RWPE1 (cell line): Measurements from ENCODE around the gene MATR3.

Experiments used
- CTCF ChIA-PET: fragments of 350-600 bp; sonication (Branson Sonifier 250); formaldehyde crosslinking; extraction: SDS; loops from one replicate; lab custom pipeline; 2021; lab: Yijun Ruan, JAX
- POLR2A ChIA-PET: fragments of 400-600 bp; formaldehyde crosslinking; extraction: SDS; loops from one replicate; lab custom pipeline; 2020; ENCODE audit warnings: antibody characterized with exemption; ENCODE audit not compliant: low non-redundant PET; lab: Yijun Ruan, JAX
- DNase-seq: peaks from one replicate; pipeline ENCODE4 v3.0.0; 2012; ENCODE audit warnings: low spot score
- H3K27ac ChIP-seq: fragments of 450-650 bp; 2 replicates; pipeline ENCODE4 v1.5.1; 2017
- TF ChIP-seq, protein P1 (sequence below): fragments of 450-650 bp; conservative IDR thresholded peaks from 2 replicates; pipeline ENCODE4 v1.5.1; 2017; ENCODE audit warnings: low read depth, mild to moderate bottlenecking

The MATR3 gene

DNA sequence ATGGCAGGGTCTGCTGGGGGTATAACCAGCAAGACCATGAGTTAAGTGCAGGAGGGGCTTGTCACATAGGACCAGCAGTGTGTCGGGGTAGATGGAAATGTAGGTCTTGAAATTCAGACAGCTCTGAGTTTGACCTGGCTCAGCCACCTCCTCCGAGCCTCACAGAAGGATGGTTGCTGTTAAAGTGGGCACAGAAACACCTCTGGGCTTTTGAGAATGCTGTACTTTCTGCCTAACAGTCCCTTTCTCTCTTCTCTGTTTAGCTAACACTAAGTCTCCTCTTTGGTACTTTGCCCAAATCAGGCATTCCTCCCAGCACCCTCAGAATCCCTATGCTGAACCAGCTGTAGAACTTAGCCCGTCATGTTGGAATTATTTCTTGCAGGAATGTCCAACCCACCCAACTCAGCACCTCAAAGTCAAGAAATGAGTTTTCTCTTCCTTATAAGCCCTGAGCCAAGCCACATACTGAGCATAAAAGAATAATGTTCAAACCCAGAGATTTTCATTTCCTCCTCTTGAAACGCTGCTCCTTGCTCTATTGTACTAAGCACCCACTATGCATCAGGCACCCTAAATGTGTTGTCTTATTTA lies 41.7 kb upstream of the MATR3 start:
- TF ChIP-seq, protein P1, sequence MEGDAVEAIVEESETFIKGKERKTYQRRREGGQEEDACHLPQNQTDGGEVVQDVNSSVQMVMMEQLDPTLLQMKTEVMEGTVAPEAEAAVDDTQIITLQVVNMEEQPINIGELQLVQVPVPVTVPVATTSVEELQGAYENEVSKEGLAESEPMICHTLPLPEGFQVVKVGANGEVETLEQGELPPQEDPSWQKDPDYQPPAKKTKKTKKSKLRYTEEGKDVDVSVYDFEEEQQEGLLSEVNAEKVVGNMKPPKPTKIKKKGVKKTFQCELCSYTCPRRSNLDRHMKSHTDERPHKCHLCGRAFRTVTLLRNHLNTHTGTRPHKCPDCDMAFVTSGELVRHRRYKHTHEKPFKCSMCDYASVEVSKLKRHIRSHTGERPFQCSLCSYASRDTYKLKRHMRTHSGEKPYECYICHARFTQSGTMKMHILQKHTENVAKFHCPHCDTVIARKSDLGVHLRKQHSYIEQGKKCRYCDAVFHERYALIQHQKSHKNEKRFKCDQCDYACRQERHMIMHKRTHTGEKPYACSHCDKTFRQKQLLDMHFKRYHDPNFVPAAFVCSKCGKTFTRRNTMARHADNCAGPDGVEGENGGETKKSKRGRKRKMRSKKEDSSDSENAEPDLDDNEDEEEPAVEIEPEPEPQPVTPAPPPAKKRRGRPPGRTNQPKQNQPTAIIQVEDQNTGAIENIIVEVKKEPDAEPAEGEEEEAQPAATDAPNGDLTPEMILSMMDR = no peak
- ChIA-PET POLR2A (interaction anchor here (0.7 kb wide), 1 partner anchor 57 kb away, joined by 5 read pairs; no protein-coding TSS in a partner anchor), CTCF (interaction anchor here (0.6 to 1.3 kb wide), 4 partner anchors 9 to 1136 kb away, joined by 3 to 4 read pairs (median 3); no protein-coding TSS in a partner anchor)
- no peak overlapping the region for H3K27ac ChIP-seq
- no peak for DNase-seq

DNA sequence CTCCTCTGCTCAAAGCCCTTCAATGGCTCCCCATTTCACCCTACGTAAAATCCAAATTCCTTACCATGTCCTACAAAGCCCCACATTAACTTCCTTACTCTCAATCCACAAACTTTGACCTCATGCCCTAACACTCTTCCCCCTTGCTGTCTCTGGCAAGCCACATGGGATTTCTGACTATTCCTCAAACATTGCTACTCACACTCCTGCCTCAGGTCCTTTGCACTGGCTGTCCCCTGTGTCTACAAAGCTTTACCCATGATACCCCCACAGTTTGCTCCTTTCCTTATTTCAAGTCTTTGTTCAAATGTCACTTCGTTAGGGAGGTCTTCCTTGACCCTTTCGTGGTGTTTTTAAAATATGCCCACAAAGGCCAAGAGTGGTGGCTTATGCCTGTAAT lies 40.4 kb upstream of the MATR3 start:
- CTCF ChIA-PET = no interaction called here
- POLR2A ChIA-PET = no interaction called here
- TF ChIP-seq, protein P1 = no peak
- H3K27ac ChIP-seq = no peak overlapping the region
- DNase-seq = no peak

DNA sequence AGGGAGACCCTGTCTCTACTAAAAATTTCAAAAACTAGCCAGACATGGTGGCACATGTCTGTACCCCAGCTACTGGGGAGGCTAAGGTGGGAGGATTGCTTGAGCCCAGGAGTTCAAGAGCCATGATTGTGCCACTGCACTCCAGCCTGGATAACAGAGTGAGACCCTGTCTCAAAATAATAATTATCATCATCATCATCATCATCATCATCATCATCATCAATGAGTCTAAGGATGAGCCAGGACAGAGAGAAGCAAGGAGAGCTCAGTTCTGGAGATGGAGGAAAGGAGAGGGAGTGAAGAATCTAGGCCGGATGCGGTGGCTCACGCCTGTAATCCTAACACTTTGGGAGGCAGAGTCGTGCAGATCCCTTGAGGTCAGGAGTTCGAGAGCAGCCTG lies 36.7 kb upstream of the MATR3 start:
- no peak for DNase-seq
- ChIA-PET CTCF (interaction anchor here (0.8 to 1.3 kb wide), 2 partner anchors 11 to 505 kb away, joined by 3 to 4 read pairs; no protein-coding TSS in a partner anchor), POLR2A (interaction anchor here (0.6 kb wide), 1 partner anchor 35 kb away, joined by 6 read pairs; no protein-coding TSS in a partner anchor)

DNA sequence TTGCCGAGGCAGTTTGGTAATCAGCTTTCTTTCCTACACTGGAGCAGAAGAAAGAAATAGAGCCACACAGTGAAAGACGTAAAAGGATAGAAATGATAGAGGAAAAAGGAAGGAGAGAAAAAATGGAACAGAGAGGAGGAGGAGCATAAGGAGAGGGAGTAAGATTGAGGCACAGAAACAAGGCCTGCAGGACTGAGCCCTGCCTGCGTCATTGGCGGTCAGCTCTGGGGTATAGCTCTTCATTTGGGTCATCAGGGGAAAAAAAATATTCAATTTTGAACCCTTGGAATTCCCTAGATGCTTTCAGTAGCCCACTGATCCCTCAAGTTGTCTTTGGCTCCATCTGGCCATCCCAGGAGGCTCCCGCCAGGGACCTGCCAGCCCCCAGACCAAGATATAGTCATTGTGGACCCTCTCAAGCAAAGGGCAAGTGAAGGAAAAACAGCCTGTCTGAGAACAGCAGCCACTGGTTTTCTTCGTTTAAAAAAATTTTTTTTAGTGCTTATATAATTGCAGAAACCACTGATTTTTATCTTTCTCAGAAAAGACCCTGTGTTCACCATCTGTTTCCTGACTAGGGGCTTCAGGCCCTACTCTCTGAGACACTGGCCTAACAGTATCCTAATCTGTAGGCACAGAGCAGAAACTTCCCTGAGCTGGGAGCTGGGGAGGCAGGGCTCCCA lies 31.3 kb upstream of the MATR3 start:
- ChIA-PET CTCF (interaction anchor here (0.5 to 1.1 kb wide), 21 partner anchors 9 to 1243 kb away, joined by 3 to 11 read pairs (median 3); no protein-coding TSS in a partner anchor), POLR2A (no interaction called here)
- H3K27ac ChIP-seq = no peak overlapping the region

More for the DNA sequence above, 36.7 kb upstream of the MATR3 start:
- TF ChIP-seq, protein P1 = no peak
- H3K27ac ChIP-seq = no peak overlapping the region

DNA sequence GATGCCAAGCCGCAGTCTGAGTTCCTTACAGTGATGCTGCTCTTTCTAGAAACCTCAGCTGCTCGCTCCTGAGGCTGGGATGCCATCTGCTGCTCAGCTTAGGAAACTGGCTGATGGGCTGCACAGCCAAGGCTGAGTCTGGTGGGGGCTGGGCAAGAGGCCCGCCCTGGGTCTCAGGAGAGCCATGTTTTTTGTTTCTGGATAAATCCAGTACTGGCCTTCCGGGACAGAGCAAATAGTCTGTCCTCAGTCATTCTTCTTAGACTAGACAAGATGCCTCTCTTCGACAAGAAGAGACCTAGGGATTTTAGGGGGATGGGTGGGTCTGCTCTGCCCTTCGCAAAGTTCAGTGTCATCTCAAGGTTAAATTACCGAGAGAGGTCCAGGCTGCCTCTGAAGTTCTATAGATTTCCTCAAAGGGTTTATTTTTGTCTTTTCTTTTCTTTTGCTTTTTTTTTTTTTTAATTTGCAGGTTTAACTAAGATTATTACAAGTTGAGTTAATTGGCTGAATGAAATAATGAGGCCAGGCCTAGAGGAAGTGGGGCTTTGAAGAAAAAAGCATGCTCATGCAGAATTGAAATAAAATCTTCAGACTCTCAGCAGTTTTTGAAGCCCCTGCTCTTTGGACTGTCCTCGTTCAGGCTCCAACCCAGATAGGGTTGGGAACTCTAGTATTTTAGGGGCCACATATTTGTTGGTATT lies 30.6 kb upstream of the MATR3 start:
- H3K27ac ChIP-seq = no peak overlapping the region
- ChIA-PET POLR2A (no interaction called here), CTCF (interaction anchor here (0.5 to 1.1 kb wide), 23 partner anchors 8 to 1244 kb away, joined by 3 to 11 read pairs (median 3); no protein-coding TSS in a partner anchor)
- TF ChIP-seq, protein P1 = peak; percentile 99
- DNase-seq = peak; percentile 96

More for the DNA sequence above, 31.3 kb upstream of the MATR3 start:
- DNase-seq = no peak
- TF ChIP-seq, protein P1 = no peak

DNA sequence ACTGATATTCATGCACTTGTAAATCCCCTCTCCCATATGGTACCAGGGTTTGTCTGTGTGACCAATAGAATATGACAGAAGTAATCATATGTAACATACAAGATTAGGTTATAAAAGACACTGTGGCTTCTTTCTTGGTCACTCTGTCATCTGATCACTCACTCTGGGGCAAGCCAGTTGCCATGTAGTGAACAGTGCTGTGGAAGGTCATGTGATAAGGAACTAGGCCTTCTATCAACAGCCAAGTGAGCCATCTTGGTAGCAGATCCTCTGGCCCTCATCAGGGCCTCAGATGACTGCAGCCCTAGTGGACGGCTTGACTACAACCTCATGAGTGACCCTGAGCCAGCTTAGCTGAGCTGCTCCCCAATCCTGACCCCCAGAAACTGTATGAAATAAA lies 30.0 kb upstream of the MATR3 start:
- ChIA-PET POLR2A (no interaction called here), CTCF (interaction anchor here (1.2 kb wide), 1 partner anchor 9 kb away, joined by 3 read pairs; no protein-coding TSS in a partner anchor)

More for the DNA sequence above, 30.0 kb upstream of the MATR3 start:
- TF ChIP-seq, protein P1 = no peak
- DNase-seq = no peak
- H3K27ac ChIP-seq = no peak overlapping the region
